IPS-NIHi7 (cell line): ENCODE data around the gene KMT2C.
"Not testable (repeated sequence)": the region's sequence is repeated elsewhere in the genome, so short reads cannot be mapped to it uniquely, and the experiment has no call there.

Experiments used
- DNase-seq: peaks from one replicate; pipeline ENCODE4 v3.0.0; 2012; ENCODE audit warnings: mixed read lengths; ENCODE audit errors: extremely low spot score

The KMT2C gene

GRCh38 chr7:152441810-152442209 is 6.0 kb upstream of the KMT2C start:
- DNase-seq: not testable (repeated sequence)

- not testable (repeated sequence) for DNase-seq
These were observed 5.4 kb upstream of the KMT2C start for GRCh38 chr7:152441168-152441567.

GRCh38 chr7:152438017-152438416 is 2.2 kb upstream of the KMT2C start:
- DNase-seq: not testable (repeated sequence)

GRCh38 chr7:152436931-152437575 is 1.2 kb upstream of the KMT2C start:
- DNase-seq: not testable (repeated sequence)

GRCh38 chr7:152436111-152436930 is 518 bp upstream of the KMT2C start:
- DNase-seq: peak; percentile 91

GRCh38 chr7:152434511-152435383 is 1.1 kb downstream of the KMT2C start:
- not testable (repeated sequence) for DNase-seq

GRCh38 chr7:152433721-152434490 is 1.9 kb downstream of the KMT2C start:
- not testable (repeated sequence) for DNase-seq

- DNase-seq: not testable (repeated sequence)
These were observed 3.1 kb downstream of the KMT2C start for GRCh38 chr7:152432735-152433134.

- no peak for DNase-seq
These were observed 4.9 kb downstream of the KMT2C start for GRCh38 chr7:152430854-152431253.

GRCh38 chr7:152430118-152430517 is 5.7 kb downstream of the KMT2C start:
- DNase-seq: not testable (repeated sequence)

- DNase-seq: no peak
These were observed 11.3 kb downstream of the KMT2C start for GRCh38 chr7:152424348-152425108.

- DNase-seq: no peak
These were observed 11.8 kb downstream of the KMT2C start for GRCh38 chr7:152423991-152424347.

- DNase-seq: not testable (repeated sequence)
These were observed 12.6 kb downstream of the KMT2C start for GRCh38 chr7:152423171-152423570.

GRCh38 chr7:152420950-152421349 is 14.9 kb downstream of the KMT2C start:
- not testable (repeated sequence) for DNase-seq

- no peak for DNase-seq
These were observed 16.1 kb downstream of the KMT2C start for GRCh38 chr7:152419473-152420429.

GRCh38 chr7:152414779-152415178 is 21.0 kb downstream of the KMT2C start:
- no peak for DNase-seq

GRCh38 chr7:152411389-152411788 is 24.4 kb downstream of the KMT2C start:
- DNase-seq: peak; percentile 75

GRCh38 chr7:152406491-152406890 is 29.3 kb downstream of the KMT2C start:
- DNase-seq: no peak

- DNase-seq: not testable (repeated sequence)
These were observed 29.8 kb downstream of the KMT2C start for GRCh38 chr7:152406030-152406429.
